Left cardiac atrium (tissue), 4 donors: Measurements from ENCODE around the gene TBC1D7. TPM values are rescaled to one million over a fixed set of nuclear protein-coding genes. Genes with fewer than 3 reads are reported as not detected.
A peak's percentile ranks its signal among the peaks of the same experiment; 100 is the strongest.

ENCODE experiments used
- ATAC-seq, 2 donors: fragments of 200-7000 bp; cut with Tn5 transposase; one replicate each; pipeline ENCODE4 v1.9.1; 2020; ENCODE audit warnings: mild to moderate bottlenecking in 2 of 2, moderate library complexity in 2 of 2
- DNase-seq: peaks from one replicate; pipeline ENCODE4 v3.0.0-alpha.2; 2020
- intact Hi-C, 2 donors: fragments of 100-400 bp; cut with DNase I; formaldehyde crosslinking; loops; one replicate each; pipeline versions ENCODE4 v1.14.1 to v1.15.1; 2022 to 2023
- total RNA-seq, 2 donors: library from RNA; stranded (reverse); fragmentation: NEBNext Ultra II Directional; extraction: Animal tissue kit (Norgen Biotek cat#: 25700); gene quantifications; one replicate each; pipeline ENCODE4 v1.2.1, GENCODE V29; 2021
- donor health status: DM: no; HTN: yes; CAD: no.
- donor health status: DM: no; HTN: yes; CAD: no; lungs with severe emphysema.
- donor health status: DM: yes; HTN: yes; CAD: no.
- donor health status: Dilated cardiomyopathy.

Gene TBC1D7
- total RNA-seq, 2 donors from 2014 or later, result 21.6 to 36.3 TPM

GRCh38 chr6:13302751-13303667 lies 25.3 kb downstream of the TBC1D7 start:
- peak; percentile 66 for DNase-seq
- intact Hi-C loops, result loop anchor here in 1 of 2 donors (10.0 kb wide), 1 partner anchor 108 kb away; no protein-coding TSS in a partner anchor
- ATAC-seq, result peak; percentile 56 to 88

DNA sequence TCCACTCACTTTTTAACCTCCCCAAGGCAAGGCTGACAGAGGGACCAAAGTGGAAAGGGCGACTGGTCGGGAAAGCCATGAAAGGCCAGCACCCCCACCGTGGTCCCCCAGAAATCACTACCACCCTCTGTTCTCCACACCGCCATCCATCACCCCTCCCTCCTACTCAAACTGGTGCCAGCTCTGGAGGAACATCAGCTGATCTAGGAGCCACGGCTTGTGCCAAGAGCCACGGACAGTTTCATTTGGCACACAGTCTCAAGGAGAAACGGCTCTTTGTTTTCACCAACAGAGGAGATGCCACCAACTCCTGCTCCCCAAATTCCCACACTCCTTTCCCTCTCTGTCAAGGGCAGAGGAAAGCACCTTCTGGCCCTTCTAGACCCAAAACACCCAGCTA lies 26.0 kb downstream of the TBC1D7 start:
- peak; percentile 34 for DNase-seq
- intact Hi-C loops, result loop anchor here in 1 of 2 donors (10.0 kb wide), 1 partner anchor 107 kb away; no protein-coding TSS in a partner anchor
- ATAC-seq, result peak; percentile 24 to 33

- ATAC-seq (no peak), DNase-seq (no peak)
- intact Hi-C loops, result loop anchor here in 1 of 2 donors (10.0 kb wide), 1 partner anchor 106 kb away; no protein-coding TSS in a partner anchor
Observed at GRCh38 chr6:13300643-13301590, 27.4 kb downstream of the TBC1D7 start.

- intact Hi-C loops, result loop anchor here in 1 of 2 donors (10.0 kb wide), 1 partner anchor 105 kb away; no protein-coding TSS in a partner anchor
- ATAC-seq (no peak), DNase-seq (no peak)
Observed at GRCh38 chr6:13299918-13300317, 28.4 kb downstream of the TBC1D7 start.

- no peak for ATAC-seq
- intact Hi-C loops, result no loop called here
- no peak for DNase-seq
Observed at GRCh38 chr6:13299403-13299821, 28.9 kb downstream of the TBC1D7 start.

- ATAC-seq (no peak), DNase-seq (no peak)
- intact Hi-C loops, result no loop called here
Observed at GRCh38 chr6:13298446-13298845, 29.9 kb downstream of the TBC1D7 start.

DNA sequence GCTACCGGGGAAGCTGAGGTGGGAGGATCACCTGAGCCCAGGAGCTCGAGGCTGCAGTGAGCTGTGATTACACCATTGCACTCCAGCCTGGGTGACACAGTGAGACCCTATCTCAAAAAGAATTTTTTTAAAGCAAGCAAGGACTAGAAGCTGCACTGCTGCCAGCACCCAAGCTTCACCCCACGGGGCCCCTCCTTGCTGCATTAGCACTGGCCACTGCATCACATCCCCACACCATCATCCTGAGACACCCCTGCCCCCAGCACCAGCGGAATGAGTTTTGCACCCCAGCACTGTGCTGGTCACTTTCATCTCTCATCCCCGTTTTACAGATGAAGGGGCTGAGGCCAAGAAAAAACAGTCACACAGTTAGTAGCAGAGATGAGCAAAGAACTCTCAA lies 30.9 kb downstream of the TBC1D7 start:
- intact Hi-C loops, result no loop called here
- DNase-seq (no peak), ATAC-seq (no peak)

DNA sequence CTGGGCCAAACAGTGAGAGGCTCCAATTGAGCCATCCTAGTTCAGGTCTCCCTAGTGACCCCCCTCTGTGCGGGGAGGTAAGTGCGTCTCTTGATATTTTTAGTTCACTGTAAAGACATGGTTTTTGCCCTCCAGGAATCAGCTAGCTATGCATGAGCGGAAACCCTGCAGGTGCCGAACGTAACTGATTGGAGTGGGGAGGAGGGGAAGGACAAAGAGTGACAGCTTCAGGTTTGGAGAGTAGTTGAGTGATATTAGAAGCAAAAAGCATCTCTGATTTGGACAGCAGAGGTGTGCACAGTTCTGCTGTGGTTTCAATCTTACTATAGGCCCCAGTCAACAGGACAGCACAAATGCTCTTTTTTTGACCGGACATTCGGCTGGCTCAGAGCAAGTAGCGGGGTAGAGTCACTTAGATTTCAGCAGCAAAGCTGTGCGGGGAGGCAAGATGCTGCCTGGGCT lies 31.8 kb downstream of the TBC1D7 start:
- intact Hi-C loops, result no loop called here
- ATAC-seq (no peak), DNase-seq (no peak)

- ATAC-seq (no peak), DNase-seq (no peak)
- intact Hi-C loops, result no loop called here
Observed at GRCh38 chr6:13295576-13295975, 32.8 kb downstream of the TBC1D7 start.

GRCh38 chr6:13294499-13295069 lies 33.8 kb downstream of the TBC1D7 start:
- DNase-seq (no peak), ATAC-seq (no peak)
- intact Hi-C loops, result no loop called here

DNA sequence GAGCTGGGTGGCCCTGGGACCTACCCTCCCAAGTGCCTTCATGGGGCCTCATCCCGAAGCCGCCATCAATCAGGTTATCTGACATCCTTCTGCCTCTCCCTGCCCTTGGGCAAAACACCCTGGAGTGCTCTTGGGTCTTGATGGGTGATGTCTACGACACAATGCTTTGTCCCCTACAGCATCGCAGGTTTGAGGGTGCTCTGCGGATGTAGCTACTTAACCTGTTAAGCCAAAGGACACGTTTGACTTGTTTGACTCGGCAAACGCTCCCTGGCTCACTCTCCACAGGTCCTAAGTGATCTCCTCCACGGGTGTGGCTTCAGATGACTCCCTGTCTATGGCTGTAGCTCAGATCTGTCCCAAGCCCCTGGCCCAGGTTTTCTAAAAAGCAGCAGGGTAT lies 35.6 kb downstream of the TBC1D7 start:
- intact Hi-C loops, result no loop called here
- no peak for ATAC-seq
- no peak for DNase-seq

DNA sequence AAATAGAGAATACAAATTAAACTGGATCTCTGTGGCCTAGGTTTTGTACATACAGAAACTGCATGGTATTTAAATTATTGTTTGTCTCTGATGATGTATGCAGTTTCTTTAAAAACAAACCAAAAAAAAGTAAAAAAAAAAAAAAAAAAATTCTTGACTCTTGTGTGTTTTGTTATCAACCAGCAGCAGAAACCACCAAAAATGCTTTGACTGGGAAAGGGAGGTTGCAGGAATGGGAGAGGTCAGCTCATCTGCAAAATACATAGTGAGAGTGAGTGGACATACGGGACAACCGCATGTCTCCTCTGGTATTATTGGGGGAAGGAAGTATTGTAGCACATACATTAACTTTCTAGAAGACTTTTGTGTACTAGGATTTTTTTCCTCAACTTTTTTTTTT lies 38.0 kb downstream of the TBC1D7 start:
- intact Hi-C loops, result no loop called here
- DNase-seq (no peak), ATAC-seq (no peak)

- DNase-seq (no peak), ATAC-seq (no peak)
- intact Hi-C loops, result no loop called here
Observed at GRCh38 chr6:13289789-13290318, 38.5 kb downstream of the TBC1D7 start.

DNA sequence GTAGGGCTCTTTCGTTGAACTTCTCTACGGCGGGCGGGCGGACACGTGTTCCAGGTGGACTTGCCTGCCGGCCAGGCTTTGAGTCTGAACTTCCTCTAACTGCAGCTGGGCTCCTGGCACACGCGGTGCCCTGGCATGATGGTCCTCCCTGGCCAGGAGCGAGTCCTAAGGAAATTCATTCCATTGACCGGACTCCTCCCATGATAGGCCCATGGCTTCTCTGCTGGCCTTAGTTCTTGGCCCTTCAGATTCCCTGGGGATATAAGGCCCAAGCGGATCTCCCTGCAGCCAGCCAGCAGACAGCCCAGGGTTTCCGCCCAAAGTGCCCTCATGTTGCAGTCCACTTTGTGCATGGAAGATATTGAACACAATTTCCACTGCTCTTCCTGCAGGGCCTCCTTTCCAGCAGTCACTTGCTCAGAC lies 39.4 kb downstream of the TBC1D7 start:
- intact Hi-C loops, result no loop called here
- ATAC-seq (peak in 1 of 2 donors; percentile 32), DNase-seq (no peak)

- ATAC-seq (no peak), DNase-seq (no peak)
- intact Hi-C loops, result no loop called here
Observed at GRCh38 chr6:13288481-13288880, 39.9 kb downstream of the TBC1D7 start.

GRCh38 chr6:13287104-13287503 lies 41.2 kb downstream of the TBC1D7 start:
- no peak for ATAC-seq
- DNase-seq, result no peak
- intact Hi-C loops, result no loop called here

GRCh38 chr6:13286181-13286580 lies 42.2 kb downstream of the TBC1D7 start:
- intact Hi-C loops, result no loop called here

DNA sequence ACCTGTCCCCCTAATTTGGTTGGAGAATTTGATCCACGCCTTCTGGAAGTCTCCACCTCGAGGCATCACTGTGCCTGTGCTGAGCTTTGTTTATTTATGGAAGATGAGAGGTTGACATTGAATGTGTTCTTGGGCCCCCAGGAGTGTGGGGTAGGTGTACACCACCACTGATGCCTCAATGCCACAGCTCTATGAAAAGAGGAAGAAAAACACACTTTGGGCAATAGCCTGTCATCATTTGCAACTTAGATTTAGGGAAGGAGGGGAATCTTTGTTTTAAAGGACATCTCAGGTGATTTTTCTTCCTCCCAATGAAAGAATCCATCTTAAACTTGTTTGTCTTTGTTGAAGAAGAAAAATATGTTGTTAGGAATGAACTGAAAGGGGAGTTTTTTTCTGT lies 42.6 kb downstream of the TBC1D7 start:
- intact Hi-C loops, result no loop called here
- ATAC-seq (no peak), DNase-seq (no peak)

More at GRCh38 chr6:13286181-13286580, 42.2 kb downstream of the TBC1D7 start:
- no peak for DNase-seq
- no peak for ATAC-seq

DNA sequence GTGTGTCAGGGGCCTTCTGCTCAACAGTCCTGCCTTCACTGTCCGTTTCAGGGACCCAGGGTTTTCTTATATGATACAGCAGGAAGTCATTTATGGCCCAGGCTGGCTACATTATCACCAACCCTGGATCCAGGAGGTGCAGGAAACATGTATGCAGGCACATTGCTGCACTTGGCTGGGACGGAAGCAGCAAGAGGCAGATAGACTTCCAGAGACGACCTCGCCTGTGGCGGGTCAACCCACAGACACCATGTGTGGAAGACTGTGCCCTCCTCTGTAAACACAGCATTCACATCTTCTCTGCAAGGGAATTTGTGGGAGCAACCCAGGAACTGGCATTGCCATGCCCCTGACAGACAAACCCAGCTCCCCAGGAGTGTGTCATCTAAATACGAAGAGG lies 43.7 kb downstream of the TBC1D7 start:
- intact Hi-C loops, result no loop called here
- no peak for ATAC-seq

More for the DNA sequence above, 43.7 kb downstream of the TBC1D7 start:
- DNase-seq, result no peak
